ENCODE results near the gene WNT3A.

The WNT3A gene

GRCh38 chr1:228013131-228013934 is 6.5 kb downstream of the WNT3A start:
- Histone ChIP-seq H3K9ac (ENCODE audit: low read length) (no peak overlapping the region), H2AFZ (ENCODE audit: low read length) (no peak overlapping the region), H3K9me2 (replicated peaks; ENCODE audit: insufficient read depth, low read length) (no peaks in the 10 kb centered on the region), H3K4me2 (ENCODE audit: low read depth, low read length) (no peak overlapping the region), H3K36me3 (replicated peaks; ENCODE audit: insufficient read depth, low read length) (no peaks in the 10 kb centered on the region), H3K27ac (ENCODE audit: low read length) (no peak overlapping the region), H3K9me3 (replicated peaks; ENCODE audit: insufficient read depth, low read length) (no peaks in the 10 kb centered on the region), H3K79me2 (ENCODE audit: low read length) (no peaks in the 10 kb centered on the region), H3F3A (ENCODE audit: insufficient read depth, low read length) (no peaks in the 10 kb centered on the region), H3K4me1 (ENCODE audit: low read length) (no peaks in the 10 kb centered on the region), H3K4me3 (ENCODE audit: low read length) (no peak overlapping the region), H4K20me1 (ENCODE audit: insufficient read depth, low read length) (no peaks in the 10 kb centered on the region), H3K27me3 (replicated peaks; ENCODE audit: insufficient read depth, low read length) (peaks cover 74% of the 10 kb centered on the region)
- TF ChIP-seq CTCF (IDR thresholded peaks at IDR 0.05; ENCODE audit: low read length) (no peak), EZH2phosphoT487 (IDR thresholded peaks at IDR 0.05; ENCODE audit: low read length) (no peak), EZH2 (optimal IDR thresholded peaks at IDR 0.05; ENCODE audit: low read depth, low read length) (no peak)
- no peak for DNase-seq

- Histone ChIP-seq H3F3A (ENCODE audit: insufficient read depth, low read length) (no peaks in the 10 kb centered on the region), H3K27me3 (replicated peaks; ENCODE audit: insufficient read depth, low read length) (peaks cover 65% of the 10 kb centered on the region)
These were observed 7.4 kb downstream of the WNT3A start for GRCh38 chr1:228013935-228014930.

More at GRCh38 chr1:228013935-228014930, 7.4 kb downstream of the WNT3A start:
- Histone ChIP-seq H3K27ac (ENCODE audit: low read length) (no peak overlapping the region), H3K4me1 (ENCODE audit: low read length) (no peaks in the 10 kb centered on the region), H3K36me3 (replicated peaks; ENCODE audit: insufficient read depth, low read length) (no peaks in the 10 kb centered on the region), H2AFZ (ENCODE audit: low read length) (no peak overlapping the region), H3K4me3 (ENCODE audit: low read length) (no peak overlapping the region), H4K20me1 (ENCODE audit: insufficient read depth, low read length) (no peaks in the 10 kb centered on the region), H3K79me2 (ENCODE audit: low read length) (no peaks in the 10 kb centered on the region), H3K9ac (ENCODE audit: low read length) (no peak overlapping the region), H3K9me2 (replicated peaks; ENCODE audit: insufficient read depth, low read length) (no peaks in the 10 kb centered on the region), H3K4me2 (ENCODE audit: low read depth, low read length) (no peak overlapping the region), H3K9me3 (replicated peaks; ENCODE audit: insufficient read depth, low read length) (no peaks in the 10 kb centered on the region)
- no peak for TF ChIP-seq CTCF (IDR thresholded peaks at IDR 0.05; ENCODE audit: low read length)
- no peak for TF ChIP-seq EZH2phosphoT487 (IDR thresholded peaks at IDR 0.05; ENCODE audit: low read length)
- no peak for TF ChIP-seq EZH2 (optimal IDR thresholded peaks at IDR 0.05; ENCODE audit: low read depth, low read length)
- DNase-seq: no peak

Data from MM.1S (cell line).